GM23248 (cell line): Measurements from ENCODE around the gene DPM3.

Experiments
- EZH2 ChIP-seq: fragments of 200-600 bp; sonication (generic); IDR thresholded peaks from 2 replicates; pipeline ENCODE4 v1.6.1; 2018; ENCODE audit warnings: antibody characterized with exemption, mild to moderate bottlenecking; ENCODE audit not compliant: insufficient read depth, poor library complexity, severe bottlenecking
- EZH2phosphoT487 ChIP-seq: fragments of 200-600 bp; sonication (generic); IDR thresholded peaks from 2 replicates; pipeline ENCODE4 v1.6.1; 2018; ENCODE audit warnings: antibody characterized with exemption, moderate library complexity, mild to moderate bottlenecking, low read depth; ENCODE audit not compliant: insufficient read depth

- TF ChIP-seq EZH2phosphoT487 (no peak), EZH2 (no peak)
These were observed 11.4 kb downstream of the DPM3 start for GRCh38 chr1:155128755-155129473.
